B cell (primary cell): ENCODE measurements around the gene DLGAP4. TPM values are rescaled to one million over a fixed set of nuclear protein-coding genes. Genes with fewer than 3 reads are reported as not detected.

Experiments
- ATAC-seq: fragments of 200-7000 bp; cut with Tn5 transposase; one replicate; pipeline ENCODE4 v1.10.0; 2021; ENCODE audit warnings: low read depth, mild to moderate bottlenecking, moderate number of reproducible peaks, moderate library complexity
- CTCF ChIA-PET: fragments of 350-600 bp; sonication (Branson Sonifier 250); formaldehyde crosslinking; loops from one replicate; lab custom pipeline; 2021; ENCODE audit warnings: antibody characterized with exemption, inconsistent platforms; lab: Charles Lee
- POLR2A ChIA-PET: fragments of 350-600 bp; sonication (Branson Sonifier 250); formaldehyde crosslinking; loops from one replicate; lab custom pipeline; 2021; ENCODE audit warnings: antibody characterized with exemption; lab: Charles Lee
- DNase-seq: peaks from one replicate; pipeline ENCODE4 v3.0.0; 2013
- H2AFZ ChIP-seq: 2 replicates; pipeline ENCODE4 v1.6.1; 2012; ENCODE audit warnings: mild to moderate bottlenecking, low read depth, low read length; ENCODE audit not compliant: insufficient read depth, poor library complexity, severe bottlenecking
- H3K27ac ChIP-seq, 2 donors: 1 replicate in 1 of 2; 2 replicates in 1 of 2; pipeline ENCODE4 v1.5.1; 2012 to 2013; ENCODE audit warnings: low read length in 2 of 2, mild to moderate bottlenecking in 2 of 2, moderate library complexity in 1 of 2
- H3K27me3 ChIP-seq, 4 experiments: fragments of 200-600 bp in 1 of 4; sonication (generic) in 1 of 4; replicated peaks in 1 of 4; 1 replicate in 2 of 4; 2 replicates in 2 of 4; pipeline versions ENCODE4 v1.6.1 to v1.7.0; 2013 to 2016; ENCODE audit warnings: low read length in 3 of 4, mild to moderate bottlenecking in 2 of 4, mixed read lengths in 1 of 4, moderate library complexity in 1 of 4; ENCODE audit not compliant: insufficient read depth in 4 of 4, control insufficient read depth in 3 of 4; ENCODE audit errors: control extremely low read depth in 1 of 4
- H3K36me3 ChIP-seq, 2 experiments: replicated peaks in 1 of 2; 1 replicate in 1 of 2; 2 replicates in 1 of 2; pipeline versions ENCODE4 v1.6.1 to v1.7.1; 2013; ENCODE audit warnings: low read length in 1 of 2; ENCODE audit not compliant: insufficient read depth in 2 of 2, control insufficient read depth in 1 of 2; ENCODE audit errors: control extremely low read depth in 1 of 2, extremely low read depth in 1 of 2
- H3K4me1 ChIP-seq, 2 donors: fragments of 200-600 bp in 1 of 2; sonication (generic) in 1 of 2; 1 replicate in 1 of 2; 2 replicates in 1 of 2; pipeline versions ENCODE4 v1.5.1 to v1.6.1; 2013 to 2017; ENCODE audit warnings: low read length in 2 of 2; ENCODE audit not compliant: control insufficient read depth in 2 of 2, insufficient read depth in 2 of 2
- H3K4me2 ChIP-seq: replicated peaks from 2 replicates; pipeline ENCODE3; 2012; ENCODE audit warnings: mild to moderate bottlenecking, low read depth, low read length; ENCODE audit not compliant: poor library complexity, severe bottlenecking
- H3K4me3 ChIP-seq, 5 experiments: fragments of 200-600 bp in 1 of 5; sonication (generic) in 1 of 5; 1 replicate in 3 of 5; 2 replicates in 2 of 5; pipeline versions ENCODE4 v1.5.1 to v1.7.0; 2011 to 2016; ENCODE audit warnings: low read length in 4 of 5, mild to moderate bottlenecking in 4 of 5, low read depth in 2 of 5, control low read depth in 1 of 5, moderate library complexity in 1 of 5; ENCODE audit not compliant: insufficient read depth in 1 of 5; ENCODE audit errors: control extremely low read depth in 1 of 5, extremely low read depth in 1 of 5
- H3K79me2 ChIP-seq: fragments of 200-600 bp; sonication (generic); one replicate; pipeline ENCODE4 v1.6.0; 2016; ENCODE audit warnings: low read length; ENCODE audit not compliant: control insufficient read depth, insufficient read depth
- H3K9ac ChIP-seq: fragments of 200-600 bp; sonication (generic); 2 replicates; pipeline ENCODE4 v1.6.1; 2017; ENCODE audit warnings: mild to moderate bottlenecking, low read length, moderate library complexity
- H3K9me3 ChIP-seq, 3 donors: one replicate each; pipeline versions ENCODE4 v1.6.1 to v1.7.1; 2013; ENCODE audit warnings: low read length in 2 of 3; ENCODE audit not compliant: control insufficient read depth in 2 of 3, insufficient read depth in 1 of 3; ENCODE audit errors: control extremely low read depth in 1 of 3
- H4K20me1 ChIP-seq: 2 replicates; pipeline ENCODE4 v1.6.0; 2012; ENCODE audit warnings: mild to moderate bottlenecking, low read length; ENCODE audit not compliant: insufficient read depth, control insufficient read depth, poor library complexity, severe bottlenecking
- H3K27ac Mint-ChIP-seq: one replicate; pipeline ENCODE4 v1.8.0; 2021; ENCODE audit warnings: mixed read lengths
- H3K27me3 Mint-ChIP-seq: one replicate; pipeline ENCODE4 v1.8.0; 2021; ENCODE audit warnings: mixed read lengths
- H3K4me1 Mint-ChIP-seq: one replicate; pipeline ENCODE4 v1.8.0; 2021; ENCODE audit warnings: mixed read lengths
- H3K4me3 Mint-ChIP-seq: one replicate; pipeline ENCODE4 v1.8.0; 2021; ENCODE audit warnings: mixed read lengths
- H3K9me3 Mint-ChIP-seq: one replicate; pipeline ENCODE4 v1.8.0; 2022; ENCODE audit warnings: mixed read lengths; ENCODE audit not compliant: insufficient read depth
- EZH2 ChIP-seq: IDR thresholded peaks from 2 replicates; pipeline ENCODE4 v1.6.1; 2012; ENCODE audit warnings: borderline replicate concordance, low read depth, mild to moderate bottlenecking, moderate library complexity, low read length; ENCODE audit not compliant: insufficient read depth, poor library complexity, severe bottlenecking
- WGBS: methylation state at CpG from one replicate; pipeline ENCODE4 v1.1.5; 2013; ENCODE audit warnings: missing lambda C conversion rate; ENCODE audit not compliant: insufficient coverage; 5-methylcytosine and 5-hydroxymethylcytosine counted together
- intact Hi-C: fragments of 100-400 bp; cut with micrococcal nuclease; formaldehyde crosslinking; loops from one replicate; pipeline ENCODE4 v1.10.0; 2022
- polyA plus RNA-seq: library from polyadenylated mRNA; depleted of rRNA; stranded (reverse); fragments of >200 nt; gene quantifications from 2 replicates; pipeline ENCODE4 v1.2.3, GENCODE V29; 2012
- total RNA-seq, 2 donors: library from RNA; stranded (reverse); fragments of 120-200 nt in 1 of 2; gene quantifications; 1 replicate in 1 of 2; 2 replicates in 1 of 2; pipeline versions ENCODE4 v1.2.3 to v1.2.4, GENCODE V29; 2013 to 2022
- TF ChIP-seq, protein P1 (sequence below): fragments of 200-600 bp; IDR thresholded peaks from one replicate; pipeline ENCODE4 v1.8.0; 2022; ENCODE audit warnings: antibody characterized with exemption, mild to moderate bottlenecking

Gene DLGAP4
- total and polyA plus RNA-seq, 2 donors (not counting 1 experiment from before 2014, with no cell fraction given) = 68.8 to 87.8 TPM

DNA sequence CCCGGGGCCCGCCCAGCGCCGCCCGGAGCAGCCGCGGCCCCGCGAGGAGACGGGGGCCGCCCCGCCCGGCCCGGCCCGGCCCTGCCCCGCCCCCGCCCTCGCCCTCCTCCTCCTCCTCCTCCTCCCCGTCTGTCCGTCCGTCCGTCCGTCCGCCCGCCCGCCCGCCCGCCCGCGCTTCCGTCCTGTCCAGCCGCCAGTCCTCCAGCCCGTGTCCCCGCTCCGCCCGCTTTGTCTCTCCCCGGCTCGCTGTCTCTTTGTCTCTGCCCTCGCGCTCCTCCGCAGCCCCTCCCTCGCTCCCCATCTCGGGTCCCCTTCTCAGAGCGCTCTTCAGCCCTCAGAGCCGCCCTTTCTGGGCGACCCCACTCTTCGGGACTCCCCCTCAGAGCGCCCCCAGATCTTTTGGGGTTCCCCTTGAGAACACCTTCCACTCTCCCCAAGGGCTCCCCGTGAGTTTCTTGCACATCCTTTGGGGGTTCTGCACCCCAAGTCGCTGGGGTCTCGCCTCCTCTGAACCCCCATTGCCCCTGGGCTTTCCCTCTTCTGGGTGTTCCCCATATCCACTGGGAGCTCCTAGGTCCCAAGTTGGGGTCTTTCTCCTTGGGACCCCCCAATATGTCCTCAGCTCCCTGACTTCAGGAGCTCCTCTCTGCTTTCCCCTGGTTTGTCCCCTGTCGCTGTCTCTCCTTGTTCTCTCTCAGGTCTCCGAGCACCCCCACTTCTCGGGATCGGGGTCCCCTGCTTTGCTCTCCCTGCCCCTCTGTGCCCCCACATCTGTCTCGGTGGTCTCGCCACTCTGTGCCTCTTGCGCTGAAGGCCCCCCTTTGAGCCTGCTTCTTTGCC is 155.7 kb downstream of the DLGAP4 start:
- H3K4me1 Mint-ChIP-seq = peaks cover 54% of the 10 kb centered on the region
- ATAC-seq (peak; percentile 45), DNase-seq (peak; percentile 60)
- ChIA-PET POLR2A (interaction anchor here (0.9 to 1.3 kb wide), 4 partner anchors 9 to 877 kb away, joined by 3 to 8 read pairs (median 4); partner anchors contain the start of gene RAB5IF), CTCF (interaction anchor here (1.0 to 1.1 kb wide), 3 partner anchors 9 to 143 kb away, joined by 3 to 4 read pairs (median 4); partner anchors contain the start of gene RAB5IF)
- 3% methylated on average over 29 of the region's 58 CpGs for WGBS
- Histone ChIP-seq H3K9me3 (peaks cover 0 to 3% (median 0%) of the 10 kb centered on the region in 3 donors), H4K20me1 (peaks cover 28% of the 10 kb centered on the region), H3K4me3 (peak overlapping the region; percentile 54 to 96 (median 65)), H3K4me2 (peak overlapping the region; percentile 99), H3K9ac (peak overlapping the region; percentile 95), H3K27ac (peak overlapping the region; percentile 80 to 86), H3K36me3 (no peaks in the 10 kb centered on the region), H3K79me2 (peaks cover 44% of the 10 kb centered on the region), H2AFZ (peak overlapping the region; percentile 47), H3K4me1 (peaks cover 51 to 58% of the 10 kb centered on the region in 2 donors), H3K27me3 (no peaks in the 10 kb centered on the region)
- H3K27ac Mint-ChIP-seq = peak overlapping the region; percentile 93
- no peak for TF ChIP-seq EZH2
- TF ChIP-seq, protein P1, sequence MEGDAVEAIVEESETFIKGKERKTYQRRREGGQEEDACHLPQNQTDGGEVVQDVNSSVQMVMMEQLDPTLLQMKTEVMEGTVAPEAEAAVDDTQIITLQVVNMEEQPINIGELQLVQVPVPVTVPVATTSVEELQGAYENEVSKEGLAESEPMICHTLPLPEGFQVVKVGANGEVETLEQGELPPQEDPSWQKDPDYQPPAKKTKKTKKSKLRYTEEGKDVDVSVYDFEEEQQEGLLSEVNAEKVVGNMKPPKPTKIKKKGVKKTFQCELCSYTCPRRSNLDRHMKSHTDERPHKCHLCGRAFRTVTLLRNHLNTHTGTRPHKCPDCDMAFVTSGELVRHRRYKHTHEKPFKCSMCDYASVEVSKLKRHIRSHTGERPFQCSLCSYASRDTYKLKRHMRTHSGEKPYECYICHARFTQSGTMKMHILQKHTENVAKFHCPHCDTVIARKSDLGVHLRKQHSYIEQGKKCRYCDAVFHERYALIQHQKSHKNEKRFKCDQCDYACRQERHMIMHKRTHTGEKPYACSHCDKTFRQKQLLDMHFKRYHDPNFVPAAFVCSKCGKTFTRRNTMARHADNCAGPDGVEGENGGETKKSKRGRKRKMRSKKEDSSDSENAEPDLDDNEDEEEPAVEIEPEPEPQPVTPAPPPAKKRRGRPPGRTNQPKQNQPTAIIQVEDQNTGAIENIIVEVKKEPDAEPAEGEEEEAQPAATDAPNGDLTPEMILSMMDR = no peak
- H3K4me3 Mint-ChIP-seq = peak overlapping the region; percentile 94
- H3K27me3 Mint-ChIP-seq = no peaks in the 10 kb centered on the region
- intact Hi-C loops = loop anchor here (1.0 to 10.0 kb wide), 9 partner anchors 23 to 717 kb away; partner anchors contain the start of genes DSN1, MROH8, NDRG3 and RAB5IF
- H3K9me3 Mint-ChIP-seq = no peaks in the 10 kb centered on the region
